ENCODE results near the gene RDH13. TPM values are rescaled to one million over a fixed set of nuclear protein-coding genes. Genes with fewer than 3 reads are reported as not detected.
"Not testable (repeated sequence)": the region's sequence is repeated elsewhere in the genome, so short reads cannot be mapped to it uniquely, and the experiment has no call there.

RDH13 gene
- total and polyA plus RNA-seq, 2 experiments from 2014 or later: 6.4 to 7.8 TPM

GRCh38 chr19:55024111-55024510, 38.8 kb downstream of the RDH13 start:
- no peaks in the 10 kb centered on the region for H3K4me1 ChIP-seq (ENCODE audit: insufficient read depth)
- no peak overlapping the region for H3K9ac ChIP-seq
- no peaks in the 10 kb centered on the region for H3K27me3 ChIP-seq (replicated peaks; ENCODE audit: insufficient read depth)
- no peak overlapping the region for H2AFZ ChIP-seq
- H3K4me3 ChIP-seq: no peak overlapping the region
- no peak overlapping the region for H3K27ac ChIP-seq
- no peak overlapping the region for H3K4me2 ChIP-seq (ENCODE audit: unreplicated experiment)
- DNase-seq: no peak
- H3K79me2 ChIP-seq (ENCODE audit: insufficient read depth): no peaks in the 10 kb centered on the region
- H3K36me3 ChIP-seq (ENCODE audit: low read depth): no peaks in the 10 kb centered on the region
- H3K9me2 ChIP-seq (ENCODE audit: insufficient read depth): no peaks in the 10 kb centered on the region
- TF ChIP-seq EZH2 (IDR thresholded peaks at IDR 0.05; ENCODE audit: insufficient read depth, poor library complexity, severe bottlenecking): no peak
- 72 to 74% methylated on average over 11 of the region's 11 CpGs for WGBS, 2 experiments (ENCODE audit: low coverage in 1 of 2, low lambda C conversion rate in 2 of 2, missing lambda C conversion rate in 2 of 2)
- H4K20me1 ChIP-seq (ENCODE audit: insufficient read depth): no peaks in the 10 kb centered on the region
- no peaks in the 10 kb centered on the region for H3K9me3 ChIP-seq (ENCODE audit: low read depth)
- H3F3A ChIP-seq (ENCODE audit: insufficient read depth): no peaks in the 10 kb centered on the region
- in situ Hi-C loops (cut with MboI): no loop called here

GRCh38 chr19:55020351-55020750, 42.6 kb downstream of the RDH13 start:
- H3K27ac ChIP-seq; H3K36me3 ChIP-seq (ENCODE audit: low read depth); H3K9me2 ChIP-seq (ENCODE audit: insufficient read depth); H2AFZ ChIP-seq; H3K9me3 ChIP-seq (ENCODE audit: low read depth); H3F3A ChIP-seq (ENCODE audit: insufficient read depth); H4K20me1 ChIP-seq (ENCODE audit: insufficient read depth); H3K4me1 ChIP-seq (ENCODE audit: insufficient read depth); H3K79me2 ChIP-seq (ENCODE audit: insufficient read depth); H3K4me3 ChIP-seq; H3K9ac ChIP-seq; H3K27me3 ChIP-seq (replicated peaks; ENCODE audit: insufficient read depth); in situ Hi-C loops (cut with MboI); DNase-seq; H3K4me2 ChIP-seq (ENCODE audit: unreplicated experiment): not testable (repeated sequence)

- in situ Hi-C loops (cut with MboI): no loop called here
- H3K27ac ChIP-seq: no peak overlapping the region
- H3K4me1 ChIP-seq (ENCODE audit: insufficient read depth): no peaks in the 10 kb centered on the region
- H4K20me1 ChIP-seq (ENCODE audit: insufficient read depth): no peaks in the 10 kb centered on the region
- H3K27me3 ChIP-seq (replicated peaks; ENCODE audit: insufficient read depth): no peaks in the 10 kb centered on the region
- H3K9me3 ChIP-seq (ENCODE audit: low read depth): no peaks in the 10 kb centered on the region
- H3K9me2 ChIP-seq (ENCODE audit: insufficient read depth): no peaks in the 10 kb centered on the region
- H3K36me3 ChIP-seq (ENCODE audit: low read depth): no peaks in the 10 kb centered on the region
- WGBS, 2 experiments (ENCODE audit: low coverage in 1 of 2, low lambda C conversion rate in 2 of 2, missing lambda C conversion rate in 2 of 2): 42 to 53% methylated on average over 9 of the region's 9 CpGs
- H3F3A ChIP-seq (ENCODE audit: insufficient read depth): no peaks in the 10 kb centered on the region
- H3K4me2 ChIP-seq (ENCODE audit: unreplicated experiment): no peak overlapping the region
- no peak overlapping the region for H3K9ac ChIP-seq
- no peak for DNase-seq
- no peak overlapping the region for H2AFZ ChIP-seq
- no peak for TF ChIP-seq EZH2phosphoT487 (IDR thresholded peaks at IDR 0.05; ENCODE audit: insufficient read depth, low read depth)
- no peak for TF ChIP-seq EZH2 (IDR thresholded peaks at IDR 0.05; ENCODE audit: insufficient read depth, poor library complexity, severe bottlenecking)
- no peaks in the 10 kb centered on the region for H3K79me2 ChIP-seq (ENCODE audit: insufficient read depth)
- no peak overlapping the region for H3K4me3 ChIP-seq
These were observed 44.3 kb downstream of the RDH13 start for GRCh38 chr19:55018633-55019032.

GRCh38 chr19:55018216-55018615, 44.7 kb downstream of the RDH13 start:
- Histone ChIP-seq H3K9me2 (ENCODE audit: insufficient read depth) (no peaks in the 10 kb centered on the region), H3K9ac (no peak overlapping the region), H3K9me3 (ENCODE audit: low read depth) (no peaks in the 10 kb centered on the region), H3K4me1 (ENCODE audit: insufficient read depth) (no peaks in the 10 kb centered on the region), H3K27ac (no peak overlapping the region), H4K20me1 (ENCODE audit: insufficient read depth) (no peaks in the 10 kb centered on the region), H3K4me3 (no peak overlapping the region), H3K79me2 (ENCODE audit: insufficient read depth) (no peaks in the 10 kb centered on the region), H3K36me3 (ENCODE audit: low read depth) (no peaks in the 10 kb centered on the region), H2AFZ (no peak overlapping the region), H3K4me2 (ENCODE audit: unreplicated experiment) (no peak overlapping the region), H3K27me3 (replicated peaks; ENCODE audit: insufficient read depth) (no peaks in the 10 kb centered on the region), H3F3A (ENCODE audit: insufficient read depth) (no peaks in the 10 kb centered on the region)
- no peak for DNase-seq
- WGBS, 2 experiments (ENCODE audit: low coverage in 1 of 2, low lambda C conversion rate in 2 of 2, missing lambda C conversion rate in 2 of 2): 58 to 59% methylated on average over 14 to 15 of the region's 15 CpGs
- TF ChIP-seq EZH2phosphoT487 (IDR thresholded peaks at IDR 0.05; ENCODE audit: insufficient read depth, low read depth) (no peak), EZH2 (IDR thresholded peaks at IDR 0.05; ENCODE audit: insufficient read depth, poor library complexity, severe bottlenecking) (no peak)
- in situ Hi-C loops (cut with MboI): no loop called here

GRCh38 chr19:55016017-55016416, 46.9 kb downstream of the RDH13 start:
- Histone ChIP-seq H3K36me3 (ENCODE audit: low read depth) (no peaks in the 10 kb centered on the region), H3K9me2 (ENCODE audit: insufficient read depth) (no peaks in the 10 kb centered on the region), H2AFZ (no peak overlapping the region), H3K4me3 (no peak overlapping the region), H3K27ac (no peak overlapping the region), H3K4me1 (ENCODE audit: insufficient read depth) (no peaks in the 10 kb centered on the region), H3K27me3 (replicated peaks; ENCODE audit: insufficient read depth) (no peaks in the 10 kb centered on the region), H3K9me3 (ENCODE audit: low read depth) (no peaks in the 10 kb centered on the region), H4K20me1 (ENCODE audit: insufficient read depth) (no peaks in the 10 kb centered on the region), H3F3A (ENCODE audit: insufficient read depth) (no peaks in the 10 kb centered on the region), H3K4me2 (ENCODE audit: unreplicated experiment) (no peak overlapping the region), H3K9ac (no peak overlapping the region), H3K79me2 (ENCODE audit: insufficient read depth) (no peaks in the 10 kb centered on the region)
- in situ Hi-C loops (cut with MboI): no loop called here
- no peak for DNase-seq
- TF ChIP-seq EZH2phosphoT487 (IDR thresholded peaks at IDR 0.05; ENCODE audit: insufficient read depth, low read depth) (no peak), EZH2 (IDR thresholded peaks at IDR 0.05; ENCODE audit: insufficient read depth, poor library complexity, severe bottlenecking) (no peak)
- 39 to 58% methylated on average over 3 of the region's 3 CpGs for WGBS, 2 experiments (ENCODE audit: low coverage in 1 of 2, low lambda C conversion rate in 2 of 2, missing lambda C conversion rate in 2 of 2)
